Measurements from ENCODE around the gene YTHDF1. TPM values are rescaled to one million over a fixed set of nuclear protein-coding genes. Genes with fewer than 3 reads are reported as not detected.

YTHDF1 gene
- total RNA-seq, 1 donor from 2014 or later: 32.8 TPM

- DNase-seq (ENCODE audit: low read depth): peak; percentile 33
Observed at GRCh38 chr20:63186528-63187316, 29.2 kb downstream of the YTHDF1 start.

GRCh38 chr20:63186084-63186483, 29.8 kb downstream of the YTHDF1 start:
- no peak for DNase-seq (ENCODE audit: low read depth)

- DNase-seq (ENCODE audit: low read depth): no peak
Observed at GRCh38 chr20:63185215-63185796, 30.6 kb downstream of the YTHDF1 start.

- peak; percentile 7 for DNase-seq (ENCODE audit: low read depth)
Observed at GRCh38 chr20:63183422-63184146, 32.3 kb downstream of the YTHDF1 start.

- DNase-seq (ENCODE audit: low read depth): no peak
Observed at GRCh38 chr20:63182946-63183415, 33.0 kb downstream of the YTHDF1 start.

GRCh38 chr20:63182425-63182824, 33.5 kb downstream of the YTHDF1 start:
- DNase-seq (ENCODE audit: low read depth): no peak

- DNase-seq (ENCODE audit: low read depth): no peak
Observed at GRCh38 chr20:63181226-63181625, 34.7 kb downstream of the YTHDF1 start.

GRCh38 chr20:63180569-63181185, 35.3 kb downstream of the YTHDF1 start:
- DNase-seq (ENCODE audit: low read depth): no peak

GRCh38 chr20:63179687-63180568, 36.0 kb downstream of the YTHDF1 start:
- DNase-seq (ENCODE audit: low read depth): no peak

- no peak for DNase-seq (ENCODE audit: low read depth)
Observed at GRCh38 chr20:63178889-63179686, 36.8 kb downstream of the YTHDF1 start.

- no peak for DNase-seq (ENCODE audit: low read depth)
Observed at GRCh38 chr20:63178446-63178820, 37.5 kb downstream of the YTHDF1 start.

GRCh38 chr20:63177785-63178445, 38.0 kb downstream of the YTHDF1 start:
- no peak for DNase-seq (ENCODE audit: low read depth)

GRCh38 chr20:63177134-63177784, 38.7 kb downstream of the YTHDF1 start:
- no peak for DNase-seq (ENCODE audit: low read depth)

GRCh38 chr20:63176427-63177133, 39.4 kb downstream of the YTHDF1 start:
- no peak for DNase-seq (ENCODE audit: low read depth)

GRCh38 chr20:63176034-63176426, 39.9 kb downstream of the YTHDF1 start:
- DNase-seq (ENCODE audit: low read depth): no peak

GRCh38 chr20:63175038-63175895, 40.7 kb downstream of the YTHDF1 start:
- DNase-seq (ENCODE audit: low read depth): no peak

GRCh38 chr20:63174309-63175037, 41.5 kb downstream of the YTHDF1 start:
- no peak for DNase-seq (ENCODE audit: low read depth)
